SU-DHL-6 (cell line): ENCODE measurements around the gene NPAS3.

Source experiments
- H2AFZ ChIP-seq: fragments of 200-600 bp; sonication (generic); 2 replicates; pipeline ENCODE4 v1.6.1; 2014; ENCODE audit warnings: low read depth, mild to moderate bottlenecking, moderate library complexity, mixed read lengths, antibody characterized with exemption, low read length; ENCODE audit not compliant: severe bottlenecking
- H3F3A ChIP-seq: fragments of 200-600 bp; shearing (Covaris generic); 2 replicates; pipeline ENCODE4 v1.6.0; 2016; ENCODE audit warnings: antibody characterized with exemption, mild to moderate bottlenecking; ENCODE audit not compliant: insufficient read depth
- H3K27ac ChIP-seq: fragments of 200-600 bp; sonication (generic); 2 replicates; pipeline ENCODE4 v1.5.1; 2016; ENCODE audit warnings: low read depth, mild to moderate bottlenecking, low read length, moderate library complexity, mixed read lengths
- H3K27me3 ChIP-seq: fragments of 200-600 bp; sonication (generic), shearing (Covaris generic); 2 replicates; pipeline ENCODE4 v1.6.0; 2014; ENCODE audit warnings: mild to moderate bottlenecking, low read length
- H3K36me3 ChIP-seq: fragments of 200-600 bp; sonication (generic); 2 replicates; pipeline ENCODE4 v1.6.1; 2014; ENCODE audit warnings: mild to moderate bottlenecking, low read length, mixed read lengths
- H3K4me2 ChIP-seq: fragments of 300-600, 200-600 bp; shearing (Covaris generic), sonication (generic); 2 replicates; pipeline ENCODE4 v1.6.0; 2014; ENCODE audit warnings: low read length, low read depth, mild to moderate bottlenecking; ENCODE audit not compliant: poor library complexity, severe bottlenecking
- H3K4me3 ChIP-seq: fragments of 200-600 bp; sonication (generic); 2 replicates; pipeline ENCODE4 v1.5.1; 2014; ENCODE audit warnings: antibody characterized with exemption, low read length, mild to moderate bottlenecking, mixed read lengths; ENCODE audit not compliant: insufficient read depth, poor library complexity, severe bottlenecking
- H3K79me2 ChIP-seq: fragments of 200-600 bp; sonication (generic); 2 replicates; pipeline ENCODE4 v1.6.1; 2014; ENCODE audit warnings: mild to moderate bottlenecking, low read length, moderate library complexity; ENCODE audit not compliant: insufficient read depth
- H3K9ac ChIP-seq: fragments of 200-600 bp; sonication (generic); 2 replicates; pipeline ENCODE4 v1.7.0; 2014; ENCODE audit warnings: mild to moderate bottlenecking, low read length
- H3K9me2 ChIP-seq: fragments of 200-600 bp; sonication (generic); replicated peaks from 2 replicates; pipeline ENCODE4 v1.6.1; 2014; ENCODE audit warnings: low read length; ENCODE audit not compliant: insufficient read depth
- H3K9me3 ChIP-seq: fragments of 200-600 bp; sonication (generic); 2 replicates; pipeline ENCODE4 v1.6.1; 2014; ENCODE audit warnings: low read length, mixed read lengths; ENCODE audit not compliant: insufficient read depth
- H4K20me1 ChIP-seq: fragments of 200-600 bp; sonication (generic); 2 replicates; pipeline ENCODE4 v1.6.1; 2014; ENCODE audit warnings: low read depth, mild to moderate bottlenecking, antibody characterized with exemption, low read length, moderate library complexity, mixed read lengths
- EZH2phosphoT487 ChIP-seq: fragments of 200-600 bp; sonication (generic), shearing (Covaris generic); conservative IDR thresholded peaks from 2 replicates; pipeline ENCODE4 v1.6.1; 2018; ENCODE audit warnings: mild to moderate bottlenecking, antibody characterized with exemption, low read length, moderate library complexity, mixed read lengths
- TF ChIP-seq, protein P1 (sequence below): fragments of 200-600 bp; sonication (generic); IDR thresholded peaks from one replicate; pipeline ENCODE4 v1.5.1; 2017; ENCODE audit warnings: antibody characterized with exemption, mild to moderate bottlenecking, low read length, moderate library complexity; ENCODE audit not compliant: insufficient read depth, poor library complexity, severe bottlenecking

Gene NPAS3

DNA sequence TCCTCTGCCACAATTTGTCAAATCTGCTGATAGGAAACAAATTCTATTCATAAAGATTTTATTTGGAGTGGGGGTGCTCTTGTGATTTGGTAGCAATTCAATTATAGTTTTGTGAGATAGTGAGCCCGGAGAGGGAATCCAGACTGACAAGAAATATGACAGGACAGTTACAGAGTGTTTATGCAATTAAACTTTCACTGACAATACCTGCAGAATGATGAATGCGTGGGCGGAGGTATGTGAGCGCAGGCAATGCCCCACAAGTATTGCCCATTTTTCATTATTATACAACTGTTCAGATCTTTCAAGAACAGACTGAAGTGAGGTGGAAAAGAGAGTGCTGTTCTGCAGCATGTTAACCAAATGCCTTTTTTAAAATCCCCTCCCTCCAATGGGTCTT lies 753.2 kb downstream of the NPAS3 start:
- no peaks in the 10 kb centered on the region for H3K27me3 ChIP-seq
- H2AFZ ChIP-seq, result no peak overlapping the region
- H3K9me2 ChIP-seq, result no peaks in the 10 kb centered on the region
- H3K9me3 ChIP-seq, result no peaks in the 10 kb centered on the region
- no peak overlapping the region for H3K4me3 ChIP-seq
- H4K20me1 ChIP-seq, result no peaks in the 10 kb centered on the region
- no peak overlapping the region for H3K4me2 ChIP-seq
- no peaks in the 10 kb centered on the region for H3K79me2 ChIP-seq
- TF ChIP-seq, protein P1, sequence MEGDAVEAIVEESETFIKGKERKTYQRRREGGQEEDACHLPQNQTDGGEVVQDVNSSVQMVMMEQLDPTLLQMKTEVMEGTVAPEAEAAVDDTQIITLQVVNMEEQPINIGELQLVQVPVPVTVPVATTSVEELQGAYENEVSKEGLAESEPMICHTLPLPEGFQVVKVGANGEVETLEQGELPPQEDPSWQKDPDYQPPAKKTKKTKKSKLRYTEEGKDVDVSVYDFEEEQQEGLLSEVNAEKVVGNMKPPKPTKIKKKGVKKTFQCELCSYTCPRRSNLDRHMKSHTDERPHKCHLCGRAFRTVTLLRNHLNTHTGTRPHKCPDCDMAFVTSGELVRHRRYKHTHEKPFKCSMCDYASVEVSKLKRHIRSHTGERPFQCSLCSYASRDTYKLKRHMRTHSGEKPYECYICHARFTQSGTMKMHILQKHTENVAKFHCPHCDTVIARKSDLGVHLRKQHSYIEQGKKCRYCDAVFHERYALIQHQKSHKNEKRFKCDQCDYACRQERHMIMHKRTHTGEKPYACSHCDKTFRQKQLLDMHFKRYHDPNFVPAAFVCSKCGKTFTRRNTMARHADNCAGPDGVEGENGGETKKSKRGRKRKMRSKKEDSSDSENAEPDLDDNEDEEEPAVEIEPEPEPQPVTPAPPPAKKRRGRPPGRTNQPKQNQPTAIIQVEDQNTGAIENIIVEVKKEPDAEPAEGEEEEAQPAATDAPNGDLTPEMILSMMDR, result no peak
- no peak for TF ChIP-seq EZH2phosphoT487
- no peak overlapping the region for H3K27ac ChIP-seq
- no peaks in the 10 kb centered on the region for H3K36me3 ChIP-seq
- H3K9ac ChIP-seq, result no peak overlapping the region
- H3F3A ChIP-seq, result no peaks in the 10 kb centered on the region

- Histone ChIP-seq H3K27me3 (no peaks in the 10 kb centered on the region), H3K9me2 (no peaks in the 10 kb centered on the region), H3K27ac (no peak overlapping the region), H4K20me1 (no peaks in the 10 kb centered on the region), H2AFZ (no peak overlapping the region), H3K36me3 (no peaks in the 10 kb centered on the region), H3K79me2 (no peaks in the 10 kb centered on the region), H3K4me2 (no peak overlapping the region), H3F3A (no peaks in the 10 kb centered on the region), H3K9ac (no peak overlapping the region), H3K4me3 (no peak overlapping the region), H3K9me3 (no peaks in the 10 kb centered on the region)
- no peak for TF ChIP-seq EZH2phosphoT487
- TF ChIP-seq, protein P1, result no peak
Measured at GRCh38 chr14:33692762-33693161, 754.1 kb downstream of the NPAS3 start.

DNA sequence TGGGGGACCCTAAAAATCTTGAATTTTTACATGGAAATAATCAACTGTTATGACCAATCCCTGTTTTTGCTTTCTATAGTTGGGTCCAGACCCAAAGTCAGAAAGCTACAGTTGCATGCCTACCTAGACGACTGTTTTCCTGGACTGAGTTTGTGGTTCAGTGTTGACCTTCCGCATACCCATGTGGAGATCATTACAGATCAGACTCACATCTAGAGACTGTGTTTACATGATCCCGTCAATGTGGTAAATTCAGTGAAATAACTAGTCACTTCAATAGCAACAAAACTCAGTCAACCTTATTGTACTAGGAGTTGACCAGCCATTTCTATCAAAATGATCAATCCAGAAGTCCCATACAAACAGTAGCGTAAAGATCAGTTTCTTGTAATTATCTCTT lies 754.6 kb downstream of the NPAS3 start:
- TF ChIP-seq EZH2phosphoT487, result no peak
- TF ChIP-seq, protein P1, result no peak

GRCh38 chr14:33696165-33696564 lies 757.5 kb downstream of the NPAS3 start:
- Histone ChIP-seq H3K79me2 (no peaks in the 10 kb centered on the region), H3K4me3 (no peak overlapping the region), H3K27me3 (no peaks in the 10 kb centered on the region), H3K36me3 (no peaks in the 10 kb centered on the region), H3K9me2 (no peaks in the 10 kb centered on the region), H4K20me1 (no peaks in the 10 kb centered on the region), H2AFZ (no peak overlapping the region), H3K9ac (no peak overlapping the region), H3K4me2 (no peak overlapping the region), H3K9me3 (no peaks in the 10 kb centered on the region), H3F3A (no peaks in the 10 kb centered on the region), H3K27ac (no peak overlapping the region)
- TF ChIP-seq, protein P1, result no peak
- TF ChIP-seq EZH2phosphoT487, result no peak

More for the DNA sequence above, 754.6 kb downstream of the NPAS3 start:
- H3K9me2 ChIP-seq, result no peaks in the 10 kb centered on the region
- no peak overlapping the region for H3K4me2 ChIP-seq
- no peaks in the 10 kb centered on the region for H3K36me3 ChIP-seq
- H3K79me2 ChIP-seq, result no peaks in the 10 kb centered on the region
- H2AFZ ChIP-seq, result no peak overlapping the region
- H3F3A ChIP-seq, result no peaks in the 10 kb centered on the region
- no peak overlapping the region for H3K4me3 ChIP-seq
- no peak overlapping the region for H3K9ac ChIP-seq
- no peaks in the 10 kb centered on the region for H3K9me3 ChIP-seq
- H4K20me1 ChIP-seq, result no peaks in the 10 kb centered on the region
- no peaks in the 10 kb centered on the region for H3K27me3 ChIP-seq
- no peak overlapping the region for H3K27ac ChIP-seq
